HepG2 (cell line): Measurements from ENCODE around the gene DOHH. TPM values are rescaled to one million over a fixed set of nuclear protein-coding genes. Genes with fewer than 3 reads are reported as not detected.

Experiments used
- AFF4 ChIP-seq: sonication (generic); formaldehyde crosslinking; IDR thresholded peaks from 2 replicates; pipeline ENCODE4 v1.4.0; 2020; ENCODE audit warnings: missing genetic modification reagents
- FOXA1 ChIP-seq, 2 experiments: fragments of 450-650 bp in 1 of 2; sonication (generic) in 1 of 2; formaldehyde crosslinking in 1 of 2; IDR thresholded peaks; 2 replicates each; pipeline versions ENCODE4 v1.4.0 to v1.6.1; 2016 to 2020; ENCODE audit warnings: missing genetic modification reagents in 1 of 2
- IRF9 ChIP-seq: sonication (generic); formaldehyde crosslinking; IDR thresholded peaks from 2 replicates; pipeline ENCODE4 v1.8.0; 2022; ENCODE audit warnings: missing genetic modification reagents, mild to moderate bottlenecking, borderline replicate concordance
- KIAA2018 ChIP-seq: sonication (generic); formaldehyde crosslinking; IDR thresholded peaks from 2 replicates; pipeline ENCODE4 v1.5.0; 2020; ENCODE audit warnings: mild to moderate bottlenecking, missing genetic modification reagents, borderline replicate concordance
- MEF2D ChIP-seq: sonication (generic); formaldehyde crosslinking; IDR thresholded peaks from 2 replicates; pipeline ENCODE4 v1.5.1; 2020; ENCODE audit warnings: mild to moderate bottlenecking, missing genetic modification reagents
- NFKB2 ChIP-seq: sonication (generic); formaldehyde crosslinking; IDR thresholded peaks from 2 replicates; pipeline ENCODE4 v1.4.0; 2020; ENCODE audit warnings: missing genetic modification reagents, borderline replicate concordance
- PATZ1 ChIP-seq: sonication (generic); formaldehyde crosslinking; IDR thresholded peaks from 2 replicates; pipeline ENCODE4 v1.4.0; 2020; ENCODE audit warnings: missing genetic modification reagents
- ZMYM3 ChIP-seq: sonication (generic); formaldehyde crosslinking; IDR thresholded peaks from 2 replicates; pipeline ENCODE4 v1.5.1; 2020; ENCODE audit warnings: mild to moderate bottlenecking, missing genetic modification reagents
- ZNF513 ChIP-seq: sonication (generic); formaldehyde crosslinking; conservative IDR thresholded peaks from 2 replicates; pipeline ENCODE4 v1.5.0; 2020; ENCODE audit warnings: missing genetic modification reagents
- ZNF563 ChIP-seq: sonication (generic); formaldehyde crosslinking; IDR thresholded peaks from 2 replicates; pipeline ENCODE4 v1.8.0; 2022; ENCODE audit warnings: mild to moderate bottlenecking, moderate library complexity, missing genetic modification reagents
- polyA plus RNA-seq, 8 experiments: library from polyadenylated mRNA; depleted of rRNA in 3 of 8; stranded (reverse) in 7 of 8; unstranded in 1 of 8; fragments of >200 nt; fragmentation: Illumina TruSeq in 4 of 8; extraction: Trizol in 4 of 8; gene quantifications; 2 replicates each; pipeline versions ENCODE4 v1.2.1 to v1.2.3, GENCODE V29; 2011 to 2016; ENCODE audit warnings: low read depth in 4 of 8, missing spikeins in 1 of 8, mixed read lengths in 1 of 8; ENCODE audit not compliant: insufficient read depth in 1 of 8
- total RNA-seq, 5 experiments: library from RNA; depleted of rRNA; stranded (reverse); fragments of >200 nt; fragmentation: Illumina TruSeq; extraction: Trizol; gene quantifications; 2 replicates each; pipeline ENCODE4 v1.2.3, GENCODE V29; 2016; ENCODE audit warnings: low read depth in 1 of 5

DOHH gene
- total and polyA plus RNA-seq, 2 of the 13 experiments (the other 11 are each of a cell fraction or from before 2014, with no cell fraction given): 3.5 to 13.7 TPM

- TF ChIP-seq PATZ1 (CRISPR knock-in tag) (peak; percentile 52), IRF9 (CRISPR knock-in tag) (no peak), ZNF513 (CRISPR knock-in tag) (no peak), AFF4 (no peak), MEF2D (CRISPR knock-in tag) (no peak), ZMYM3 (CRISPR knock-in tag) (peak; percentile 77), ZNF563 (CRISPR knock-in tag) (no peak), NFKB2 (no peak), KIAA2018 (no peak), FOXA1 (IDR thresholded peaks at IDR 0.05) (no peak), FOXA1 (CRISPR knock-in tag; IDR thresholded peaks at IDR 0.05) (no peak)
Measured at GRCh38 chr19:3544742-3545668, 44.5 kb upstream of the DOHH start (continued).
